Left hindlimb (tissue), 1 donor: Measurements from ENCODE around the gene AOPEP.
"Not testable (repeated sequence)": the region's sequence is repeated elsewhere in the genome, so short reads cannot be mapped to it uniquely, and the experiment has no call there.

Source experiments
- DNase-seq: peaks from one replicate; pipeline ENCODE4 v3.0.0-alpha.2; 2018

Gene AOPEP

GRCh38 chr9:95003689-95004410 lies 277.4 kb downstream of the AOPEP start:
- DNase-seq: peak; percentile 76

- peak; percentile 55 for DNase-seq
Measured at GRCh38 chr9:95004411-95005277, 278.1 kb downstream of the AOPEP start.

- no peak for DNase-seq
Measured at GRCh38 chr9:95005278-95006143, 279.0 kb downstream of the AOPEP start.

DNA sequence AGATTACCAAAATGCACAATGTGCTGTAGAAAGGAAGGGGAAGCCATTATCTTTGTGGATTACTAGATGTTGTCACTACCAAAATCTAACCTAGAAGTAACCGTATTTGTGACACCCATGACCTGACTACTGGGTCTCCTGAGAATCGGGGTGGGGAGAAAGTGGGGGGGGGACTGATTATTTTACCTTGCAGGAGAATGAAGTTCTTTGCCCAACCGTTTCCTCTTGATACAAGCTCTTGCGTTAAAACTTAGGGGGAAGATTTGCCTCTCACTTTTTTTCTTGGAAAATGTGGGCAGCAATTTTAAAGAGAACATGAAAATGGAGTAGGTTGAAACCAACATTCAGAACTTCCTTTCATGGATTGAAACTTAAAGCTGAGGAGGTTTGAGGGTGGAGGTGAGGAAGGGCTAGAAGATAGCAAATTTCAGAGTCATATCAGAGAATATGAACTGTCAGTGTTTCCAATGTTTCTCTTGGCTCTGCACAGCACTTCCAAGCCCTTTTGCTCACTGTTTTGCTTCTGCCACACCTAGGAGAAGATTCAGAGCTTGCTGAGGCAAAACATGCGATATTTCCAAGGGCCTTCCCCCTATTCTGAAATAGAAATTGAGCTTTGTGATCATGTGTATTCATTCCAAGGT lies 280.8 kb downstream of the AOPEP start:
- no peak for DNase-seq

DNA sequence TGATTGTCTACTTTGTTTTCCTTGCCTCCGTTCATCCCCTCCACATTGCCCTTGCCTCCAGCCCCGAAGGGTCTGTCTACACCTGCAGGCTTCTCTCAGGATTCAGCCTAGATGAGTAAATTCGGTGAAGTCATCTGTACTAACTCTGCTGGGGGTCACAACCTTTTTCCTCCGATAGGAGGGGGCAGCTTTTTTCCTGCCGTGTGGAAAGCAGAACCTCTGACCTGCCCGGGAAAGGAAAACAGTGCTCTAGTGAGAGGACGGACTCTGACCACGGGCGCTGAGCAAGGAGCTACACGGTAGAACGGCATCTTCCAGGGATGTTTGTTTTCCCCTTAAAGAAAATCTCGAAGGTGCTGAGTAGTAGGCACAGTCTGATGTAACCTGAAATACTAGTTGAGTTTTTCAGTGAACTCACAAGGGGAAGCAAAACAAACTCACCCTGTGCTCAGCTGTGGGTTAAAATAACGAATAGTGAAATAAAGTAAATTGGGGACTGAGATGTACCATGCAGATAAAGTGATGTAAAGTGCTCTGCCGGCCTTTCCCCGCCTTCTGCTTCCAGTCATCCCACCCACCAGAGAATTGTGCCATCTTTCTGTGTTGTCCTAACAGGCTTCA lies 281.8 kb downstream of the AOPEP start:
- no peak for DNase-seq

GRCh38 chr9:95009459-95009858 lies 283.0 kb downstream of the AOPEP start:
- DNase-seq: no peak

- DNase-seq: no peak
Measured at GRCh38 chr9:95010431-95010838, 283.9 kb downstream of the AOPEP start.

DNA sequence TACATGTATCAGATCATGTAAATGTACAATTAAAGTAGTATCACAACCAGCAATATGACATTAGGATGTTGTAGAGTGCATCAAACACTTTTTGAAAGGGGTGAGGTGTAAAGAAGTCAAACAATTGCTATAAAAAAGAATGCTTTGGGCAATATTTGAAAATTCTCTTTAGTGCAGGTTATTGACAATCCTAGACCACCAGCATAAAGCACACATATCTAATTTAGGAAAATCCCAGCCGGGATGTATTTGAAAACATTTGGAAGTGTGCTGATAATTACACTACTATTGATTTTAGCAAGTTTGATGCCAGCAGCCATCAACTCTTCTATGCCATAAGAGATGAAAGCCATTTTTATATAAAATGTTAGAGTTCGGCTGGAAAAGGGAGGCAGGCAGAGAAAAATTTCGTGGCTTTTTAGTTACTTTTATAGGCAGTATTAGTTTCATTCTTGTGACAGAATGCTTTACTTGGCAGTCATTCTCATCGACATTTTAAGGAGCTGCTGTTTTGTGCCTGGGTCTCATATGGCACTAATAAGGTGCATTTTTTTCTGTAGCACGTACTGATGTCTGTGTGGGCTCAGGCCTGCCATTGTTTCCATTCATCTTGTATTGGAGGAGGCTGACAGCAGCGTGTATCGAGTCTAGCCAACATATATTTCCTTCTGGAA lies 285.7 kb downstream of the AOPEP start:
- no peak for DNase-seq

- no peak for DNase-seq
Measured at GRCh38 chr9:95012902-95013301, 286.4 kb downstream of the AOPEP start.

DNA sequence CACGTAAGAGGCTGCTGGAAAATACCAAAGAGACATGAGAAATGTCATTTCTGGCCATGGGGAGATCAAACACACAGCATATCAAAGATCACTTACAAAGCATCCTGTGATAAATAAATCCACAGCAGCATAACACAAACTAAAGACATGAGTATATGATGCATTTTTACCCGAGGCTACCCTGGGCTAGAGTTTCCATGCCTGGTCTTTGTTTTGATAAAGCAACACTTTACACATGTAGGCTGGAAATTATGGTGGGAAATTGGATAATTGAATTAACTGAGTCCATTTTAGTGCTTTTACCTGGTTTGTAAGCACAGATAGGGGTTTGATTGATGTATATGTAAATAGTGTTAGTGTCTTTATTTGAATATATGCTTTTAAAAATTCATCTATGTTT lies 288.4 kb downstream of the AOPEP start:
- no peak for DNase-seq

DNA sequence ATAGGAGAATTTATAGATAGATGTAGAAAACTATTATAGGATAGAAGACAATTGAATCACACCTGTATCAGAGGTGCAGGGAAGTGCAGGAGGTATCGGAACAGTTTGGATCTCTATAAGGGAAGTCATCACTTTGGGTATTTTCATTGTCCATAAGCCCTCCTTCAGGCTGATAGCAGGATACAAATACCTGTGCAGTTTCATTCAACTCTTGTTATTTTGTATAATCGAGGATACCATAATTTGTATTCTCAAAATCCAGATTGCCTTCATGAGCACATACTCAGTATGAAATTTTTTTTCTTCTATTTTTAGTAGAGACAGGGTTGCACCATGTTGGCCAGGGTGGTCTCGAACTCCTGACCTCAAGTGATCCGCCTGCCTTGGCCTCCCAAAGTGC lies 289.1 kb downstream of the AOPEP start:
- no peak for DNase-seq

DNA sequence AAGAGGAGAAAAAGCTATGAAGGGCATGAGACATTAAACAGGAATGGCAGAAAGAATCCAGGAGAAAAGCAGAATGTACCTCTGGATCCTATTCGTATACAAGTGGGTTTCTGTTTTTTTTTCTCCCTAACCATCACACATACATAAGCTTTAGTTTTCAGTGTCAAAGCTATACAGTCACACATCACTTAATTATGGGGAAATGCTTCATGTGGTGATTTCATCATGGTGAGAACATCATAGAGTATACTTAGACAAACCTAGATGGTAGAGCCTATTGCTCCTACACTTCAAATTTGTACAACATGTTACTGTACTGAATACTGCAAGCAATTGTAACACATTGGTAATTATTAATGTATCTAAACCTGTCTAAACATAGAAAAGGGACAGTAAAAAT lies 290.6 kb downstream of the AOPEP start:
- no peak for DNase-seq

DNA sequence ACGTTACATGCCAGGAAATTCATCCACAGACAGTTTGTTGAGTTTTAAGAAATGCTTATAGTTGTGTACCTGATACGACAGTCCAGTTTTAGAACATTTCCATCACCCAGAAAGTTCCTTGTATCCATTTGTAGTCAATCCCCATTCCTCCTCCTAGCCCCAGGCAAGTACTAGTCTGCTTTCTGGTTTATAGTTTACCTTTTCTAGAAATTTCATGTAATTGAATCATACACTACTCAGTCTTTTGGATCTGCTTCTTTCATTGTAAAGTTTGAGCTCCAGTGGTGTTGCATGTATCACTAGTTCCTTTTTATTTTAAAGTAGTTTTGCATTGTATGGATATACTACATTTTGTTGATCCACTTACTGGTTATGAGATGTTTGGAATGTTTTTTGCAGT lies 291.2 kb downstream of the AOPEP start:
- no peak for DNase-seq

DNA sequence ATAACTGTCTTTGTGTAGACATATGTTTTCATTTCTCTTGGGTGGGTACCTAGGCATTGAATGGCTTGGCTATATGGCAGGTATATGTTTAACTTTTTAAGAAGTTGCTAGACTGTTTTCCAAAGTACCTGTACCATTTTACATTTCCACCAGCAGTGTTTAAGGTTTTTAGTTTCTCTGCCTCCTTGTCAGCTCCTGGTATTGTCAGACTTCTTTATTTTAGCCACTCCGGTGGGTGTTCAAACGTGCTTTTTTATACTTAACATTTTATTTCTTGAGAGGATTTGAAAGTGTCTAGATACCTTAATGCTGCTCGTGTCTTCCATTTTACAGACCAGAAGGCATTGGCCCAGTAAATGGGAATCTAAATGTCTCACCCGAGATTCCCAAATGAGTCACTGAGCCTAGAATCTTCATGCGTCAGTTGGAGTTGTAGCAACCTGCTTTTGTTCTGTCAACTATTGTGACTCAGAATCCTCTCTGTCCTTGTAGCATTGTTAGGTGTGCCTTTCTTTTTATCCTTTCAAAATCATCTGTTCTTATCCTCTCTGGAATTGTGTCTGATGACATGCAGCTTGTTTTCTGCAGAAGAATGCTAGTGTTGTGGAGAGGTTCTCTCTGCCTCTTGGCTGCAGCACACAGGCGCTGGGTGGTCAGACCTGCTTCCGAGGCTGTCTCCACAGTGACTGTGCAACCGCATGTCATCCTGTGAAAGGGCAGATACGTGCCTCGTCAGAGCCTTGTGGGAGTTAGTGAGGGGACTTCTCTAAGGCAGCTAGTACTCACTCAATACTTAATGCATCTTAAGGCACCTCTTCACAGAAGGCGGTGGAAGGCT lies 291.8 kb downstream of the AOPEP start:
- peak; percentile 53 for DNase-seq

GRCh38 chr9:95020644-95021043 lies 294.1 kb downstream of the AOPEP start:
- DNase-seq: not testable (repeated sequence)

DNA sequence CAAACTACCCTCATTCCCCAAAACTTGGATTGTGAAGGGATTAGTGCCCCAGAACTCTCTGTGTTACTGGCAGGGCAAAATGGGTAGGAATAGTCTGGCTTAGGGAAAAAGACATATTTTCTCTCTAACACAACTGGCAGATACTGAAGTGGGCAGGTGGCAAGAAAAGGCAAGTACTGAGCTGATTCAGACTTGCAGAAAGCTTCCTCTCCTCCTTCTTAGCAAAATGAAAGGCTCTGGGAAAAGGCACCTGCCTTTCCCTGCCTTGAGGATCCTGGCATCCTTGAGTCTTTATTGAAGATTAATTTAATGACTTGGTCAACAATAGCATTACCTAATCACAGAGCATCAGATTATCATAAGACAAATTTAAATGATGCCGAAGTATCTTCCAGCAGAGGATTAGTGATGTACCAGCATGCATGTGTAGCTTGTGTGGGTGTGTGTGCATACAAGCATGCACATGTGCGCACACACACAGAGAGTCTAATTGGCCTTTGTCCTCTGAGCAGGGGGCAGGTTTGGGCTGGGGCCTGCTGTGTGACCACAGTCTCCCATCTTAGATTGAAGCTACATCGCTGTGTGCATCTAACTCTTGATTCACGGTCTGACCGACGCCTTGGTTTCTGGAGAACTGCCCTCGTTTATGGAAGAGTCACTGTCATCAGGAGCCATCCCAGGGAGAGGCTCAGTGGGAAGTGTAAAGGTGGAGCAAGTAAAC lies 294.8 kb downstream of the AOPEP start:
- no peak for DNase-seq

- no peak for DNase-seq
Measured at GRCh38 chr9:95022657-95023056, 296.2 kb downstream of the AOPEP start.

- no peak for DNase-seq
Measured at GRCh38 chr9:95023217-95024003, 296.9 kb downstream of the AOPEP start.

DNA sequence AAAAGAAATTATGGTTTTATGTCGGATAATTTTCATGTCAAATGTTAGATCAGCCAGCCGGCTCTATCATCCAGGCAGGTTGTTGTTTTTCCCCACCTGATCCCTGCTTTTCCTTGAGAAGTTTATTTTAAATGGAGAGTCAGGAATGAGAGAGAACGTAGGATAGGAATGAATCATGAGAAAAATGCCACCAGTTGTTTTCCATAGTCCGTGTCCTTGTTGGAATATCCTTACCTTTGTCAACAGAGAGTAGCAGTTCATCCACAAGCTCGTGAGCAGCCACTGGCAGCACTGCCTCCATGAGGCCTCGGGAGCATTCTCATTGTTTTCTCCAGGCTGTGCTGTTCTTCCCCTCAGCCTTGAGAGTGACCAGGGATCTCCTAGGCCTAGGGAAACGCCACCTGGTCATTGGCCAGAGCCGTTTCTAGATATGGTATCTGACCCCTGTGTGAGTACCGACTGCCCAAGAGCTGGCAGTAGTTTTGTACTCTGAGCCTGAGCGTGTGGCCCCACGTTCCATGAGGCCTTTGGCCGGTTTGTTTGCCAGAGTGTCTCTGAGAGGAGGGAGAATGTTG lies 297.7 kb downstream of the AOPEP start:
- peak; percentile 46 for DNase-seq
